ENCODE measurements around the gene EGFR. TPM values are rescaled to one million over a fixed set of nuclear protein-coding genes. Genes with fewer than 3 reads are reported as not detected.

EGFR gene
- polyA plus RNA-seq, 1 donor from 2014 or later, result 0.22 TPM

DNA sequence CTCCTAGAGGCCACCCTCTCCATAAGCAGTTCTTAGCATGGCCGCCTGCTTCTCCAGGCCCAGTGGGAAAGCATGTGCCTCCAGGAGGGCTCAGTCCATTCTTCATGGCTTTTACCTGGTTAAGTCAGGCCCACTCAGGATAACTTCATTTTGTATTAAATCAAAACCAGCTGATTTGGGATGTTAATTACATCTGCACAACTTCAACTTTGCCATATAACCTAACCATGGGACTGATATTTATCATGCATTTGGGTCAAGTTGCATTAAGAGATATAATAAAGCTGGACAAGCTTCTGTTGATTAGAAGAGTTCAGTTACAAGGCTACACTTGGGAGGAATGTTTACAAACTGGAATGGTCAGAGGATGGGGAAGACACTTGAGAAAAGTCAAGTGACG is 65.5 kb downstream of the EGFR start:
- Histone ChIP-seq H3K9ac (ENCODE audit: low read length) (no peak overlapping the region), H2AFZ (ENCODE audit: low read depth, low read length) (no peak overlapping the region), H3K27me3 (ENCODE audit: insufficient read depth, low read depth, low read length) (no peaks in the 10 kb centered on the region), H3K79me2 (replicated peaks; ENCODE audit: insufficient read depth, low read length) (no peaks in the 10 kb centered on the region), H3F3A (ENCODE audit: insufficient read depth, low read length, poor library complexity, severe bottlenecking) (no peaks in the 10 kb centered on the region), H3K36me3 (ENCODE audit: insufficient read depth, low read length) (no peaks in the 10 kb centered on the region), H3K9me3 (ENCODE audit: low read length) (no peaks in the 10 kb centered on the region), H3K4me3 (ENCODE audit: low read length) (no peak overlapping the region), H3K4me2 (ENCODE audit: low read length) (no peak overlapping the region), H3K27ac (ENCODE audit: low read length) (no peak overlapping the region), H3K9me2 (ENCODE audit: insufficient read depth, low read length) (no peaks in the 10 kb centered on the region), H4K20me1 (ENCODE audit: insufficient read depth) (no peaks in the 10 kb centered on the region)
- TF ChIP-seq EZH2 (IDR thresholded peaks at IDR 0.05; ENCODE audit: borderline replicate concordance, insufficient read depth, low read length, poor library complexity, severe bottlenecking), result no peak
- no peak for TF ChIP-seq SMC3 (conservative IDR thresholded peaks at IDR 0.05; ENCODE audit: poor library complexity)
- TF ChIP-seq MXI1 (conservative IDR thresholded peaks at IDR 0.05; ENCODE audit: poor library complexity, severe bottlenecking), result no peak

DNA sequence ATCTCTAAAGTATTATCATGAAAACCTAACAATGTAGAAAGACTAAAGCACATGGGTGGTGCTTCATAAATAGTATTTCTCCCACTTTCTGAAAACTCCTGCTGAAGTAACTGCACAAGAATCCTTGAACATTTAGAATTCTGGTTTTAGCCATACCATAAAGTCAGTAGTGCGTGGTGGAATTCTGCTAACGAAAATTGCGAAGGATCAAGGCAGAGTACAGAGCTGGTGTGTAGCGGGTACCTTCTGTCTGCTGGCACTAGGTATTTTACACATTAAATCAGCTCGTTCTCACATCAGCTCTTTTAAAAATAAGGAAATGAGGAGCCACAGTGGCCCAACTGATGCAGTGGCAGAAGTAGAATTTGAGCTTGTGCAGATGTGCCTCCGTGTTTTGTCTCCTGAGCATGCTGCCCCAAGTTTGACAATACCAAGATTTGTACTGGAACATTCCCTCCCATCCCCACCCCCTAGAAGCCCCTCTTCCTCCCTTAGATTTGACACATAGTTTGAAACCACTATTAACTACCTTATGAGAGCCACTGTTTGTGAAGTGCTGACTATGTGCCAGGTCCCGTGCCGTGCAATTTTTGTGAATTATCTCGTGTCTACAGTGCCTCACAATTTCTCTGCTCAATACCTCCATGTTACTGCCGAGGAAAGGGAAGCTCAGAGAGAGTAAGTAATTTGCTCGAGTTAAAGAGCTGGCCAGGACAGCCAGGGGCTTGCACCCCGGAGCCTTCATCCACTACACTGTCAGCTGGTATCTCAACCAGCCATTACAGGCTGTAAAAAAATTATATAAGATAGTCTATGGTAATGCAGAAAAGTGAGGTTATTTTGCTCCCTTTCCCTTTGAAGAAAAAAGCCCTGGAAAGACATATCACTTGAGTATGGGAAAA is 66.9 kb downstream of the EGFR start:
- Histone ChIP-seq H2AFZ (ENCODE audit: low read depth, low read length) (no peak overlapping the region), H3F3A (ENCODE audit: insufficient read depth, low read length, poor library complexity, severe bottlenecking) (no peaks in the 10 kb centered on the region), H3K9ac (ENCODE audit: low read length) (no peak overlapping the region), H4K20me1 (ENCODE audit: insufficient read depth) (no peaks in the 10 kb centered on the region), H3K27ac (ENCODE audit: low read length) (no peak overlapping the region), H3K79me2 (replicated peaks; ENCODE audit: insufficient read depth, low read length) (no peaks in the 10 kb centered on the region), H3K4me3 (ENCODE audit: low read length) (no peak overlapping the region), H3K4me2 (ENCODE audit: low read length) (no peak overlapping the region), H3K36me3 (ENCODE audit: insufficient read depth, low read length) (no peaks in the 10 kb centered on the region), H3K9me3 (ENCODE audit: low read length) (no peaks in the 10 kb centered on the region), H3K9me2 (ENCODE audit: insufficient read depth, low read length) (no peaks in the 10 kb centered on the region), H3K27me3 (ENCODE audit: insufficient read depth, low read depth, low read length) (no peaks in the 10 kb centered on the region)
- no peak for TF ChIP-seq SMC3 (conservative IDR thresholded peaks at IDR 0.05; ENCODE audit: poor library complexity)
- TF ChIP-seq POLR2AphosphoS5 (IDR thresholded peaks at IDR 0.05), result no peak
- TF ChIP-seq, protein P1, sequence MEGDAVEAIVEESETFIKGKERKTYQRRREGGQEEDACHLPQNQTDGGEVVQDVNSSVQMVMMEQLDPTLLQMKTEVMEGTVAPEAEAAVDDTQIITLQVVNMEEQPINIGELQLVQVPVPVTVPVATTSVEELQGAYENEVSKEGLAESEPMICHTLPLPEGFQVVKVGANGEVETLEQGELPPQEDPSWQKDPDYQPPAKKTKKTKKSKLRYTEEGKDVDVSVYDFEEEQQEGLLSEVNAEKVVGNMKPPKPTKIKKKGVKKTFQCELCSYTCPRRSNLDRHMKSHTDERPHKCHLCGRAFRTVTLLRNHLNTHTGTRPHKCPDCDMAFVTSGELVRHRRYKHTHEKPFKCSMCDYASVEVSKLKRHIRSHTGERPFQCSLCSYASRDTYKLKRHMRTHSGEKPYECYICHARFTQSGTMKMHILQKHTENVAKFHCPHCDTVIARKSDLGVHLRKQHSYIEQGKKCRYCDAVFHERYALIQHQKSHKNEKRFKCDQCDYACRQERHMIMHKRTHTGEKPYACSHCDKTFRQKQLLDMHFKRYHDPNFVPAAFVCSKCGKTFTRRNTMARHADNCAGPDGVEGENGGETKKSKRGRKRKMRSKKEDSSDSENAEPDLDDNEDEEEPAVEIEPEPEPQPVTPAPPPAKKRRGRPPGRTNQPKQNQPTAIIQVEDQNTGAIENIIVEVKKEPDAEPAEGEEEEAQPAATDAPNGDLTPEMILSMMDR (IDR thresholded peaks at IDR 0.05; ENCODE audit: poor library complexity, severe bottlenecking), result no peak
- no peak for TF ChIP-seq TAF1 (IDR thresholded peaks at IDR 0.05; ENCODE audit: low read depth)
- TF ChIP-seq MXI1 (conservative IDR thresholded peaks at IDR 0.05; ENCODE audit: poor library complexity, severe bottlenecking), result no peak
- TF ChIP-seq EZH2 (IDR thresholded peaks at IDR 0.05; ENCODE audit: borderline replicate concordance, insufficient read depth, low read length, poor library complexity, severe bottlenecking), result no peak
- TF ChIP-seq, protein P2, sequence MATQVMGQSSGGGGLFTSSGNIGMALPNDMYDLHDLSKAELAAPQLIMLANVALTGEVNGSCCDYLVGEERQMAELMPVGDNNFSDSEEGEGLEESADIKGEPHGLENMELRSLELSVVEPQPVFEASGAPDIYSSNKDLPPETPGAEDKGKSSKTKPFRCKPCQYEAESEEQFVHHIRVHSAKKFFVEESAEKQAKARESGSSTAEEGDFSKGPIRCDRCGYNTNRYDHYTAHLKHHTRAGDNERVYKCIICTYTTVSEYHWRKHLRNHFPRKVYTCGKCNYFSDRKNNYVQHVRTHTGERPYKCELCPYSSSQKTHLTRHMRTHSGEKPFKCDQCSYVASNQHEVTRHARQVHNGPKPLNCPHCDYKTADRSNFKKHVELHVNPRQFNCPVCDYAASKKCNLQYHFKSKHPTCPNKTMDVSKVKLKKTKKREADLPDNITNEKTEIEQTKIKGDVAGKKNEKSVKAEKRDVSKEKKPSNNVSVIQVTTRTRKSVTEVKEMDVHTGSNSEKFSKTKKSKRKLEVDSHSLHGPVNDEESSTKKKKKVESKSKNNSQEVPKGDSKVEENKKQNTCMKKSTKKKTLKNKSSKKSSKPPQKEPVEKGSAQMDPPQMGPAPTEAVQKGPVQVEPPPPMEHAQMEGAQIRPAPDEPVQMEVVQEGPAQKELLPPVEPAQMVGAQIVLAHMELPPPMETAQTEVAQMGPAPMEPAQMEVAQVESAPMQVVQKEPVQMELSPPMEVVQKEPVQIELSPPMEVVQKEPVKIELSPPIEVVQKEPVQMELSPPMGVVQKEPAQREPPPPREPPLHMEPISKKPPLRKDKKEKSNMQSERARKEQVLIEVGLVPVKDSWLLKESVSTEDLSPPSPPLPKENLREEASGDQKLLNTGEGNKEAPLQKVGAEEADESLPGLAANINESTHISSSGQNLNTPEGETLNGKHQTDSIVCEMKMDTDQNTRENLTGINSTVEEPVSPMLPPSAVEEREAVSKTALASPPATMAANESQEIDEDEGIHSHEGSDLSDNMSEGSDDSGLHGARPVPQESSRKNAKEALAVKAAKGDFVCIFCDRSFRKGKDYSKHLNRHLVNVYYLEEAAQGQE (IDR thresholded peaks at IDR 0.05; ENCODE audit: borderline replicate concordance), result no peak
- TF ChIP-seq EP300 (conservative IDR thresholded peaks at IDR 0.05; ENCODE audit: poor library complexity, severe bottlenecking), result no peak
- TF ChIP-seq RAD21 (conservative IDR thresholded peaks at IDR 0.05), result no peak

All from neural cell (in vitro differentiated cells).